ENCODE measurements around the gene NANOS1.

The NANOS1 gene

GRCh38 chr10:119029613-119030420 is at the start of gene NANOS1:
Gene NANOS1 (plus strand): TSS chr10:119029714. CDS start chr10:119029802, 88 bp downstream.
- peak; percentile 26 to 31 for DNase-seq

- DNase-seq = no peak
These were observed 49.2 kb upstream of the NANOS1 start for GRCh38 chr10:118980135-118980865.

- DNase-seq = no peak
These were observed 48.6 kb upstream of the NANOS1 start for GRCh38 chr10:118980870-118981269.

- DNase-seq = no peak
These were observed 47.6 kb upstream of the NANOS1 start for GRCh38 chr10:118981946-118982345.

GRCh38 chr10:118982366-118982765 is 47.1 kb upstream of the NANOS1 start:
- DNase-seq = no peak

- no peak for DNase-seq
These were observed 46.3 kb upstream of the NANOS1 start for GRCh38 chr10:118983263-118983662.

GRCh38 chr10:118985576-118985975 is 43.9 kb upstream of the NANOS1 start:
- DNase-seq = no peak

- DNase-seq = no peak
These were observed 42.4 kb upstream of the NANOS1 start for GRCh38 chr10:118986815-118987790.

- no peak for DNase-seq
These were observed 39.2 kb upstream of the NANOS1 start for GRCh38 chr10:118990326-118990725.

- no peak for DNase-seq
These were observed 37.0 kb upstream of the NANOS1 start for GRCh38 chr10:118992496-118992895.

GRCh38 chr10:118993214-118993613 is 36.3 kb upstream of the NANOS1 start:
- no peak for DNase-seq

- DNase-seq = no peak
These were observed 35.2 kb upstream of the NANOS1 start for GRCh38 chr10:118994321-118994720.

GRCh38 chr10:118995739-118996138 is 33.8 kb upstream of the NANOS1 start:
- DNase-seq = no peak

GRCh38 chr10:118997379-118997778 is 32.1 kb upstream of the NANOS1 start:
- no peak for DNase-seq

- no peak for DNase-seq
These were observed 31.3 kb upstream of the NANOS1 start for GRCh38 chr10:118998183-118998582.

- DNase-seq = no peak
These were observed 27.6 kb upstream of the NANOS1 start for GRCh38 chr10:119001717-119002500.

- no peak for DNase-seq
These were observed 25.8 kb upstream of the NANOS1 start for GRCh38 chr10:119003572-119004289.

- no peak for DNase-seq
These were observed 24.0 kb upstream of the NANOS1 start for GRCh38 chr10:119005362-119006043.

GRCh38 chr10:119006451-119007210 is 22.9 kb upstream of the NANOS1 start:
- DNase-seq = no peak

GRCh38 chr10:119007211-119007574 is 22.3 kb upstream of the NANOS1 start:
- DNase-seq = no peak

All from activated CD4-positive, alpha-beta T cell treated with anti-CD3 and anti-CD28 coated beads, Interleukin-2, amount 50 U/mL, for 48 hours (primary cell).